GF-D8 (cell line): ENCODE data around the gene SIGLECL1.
A peak's percentile ranks its signal among the peaks of the same experiment; 100 is the strongest.

ENCODE experiments used
- DNase-seq: peaks from one replicate; lab custom pipeline; 2025; lab: John Stamatoyannopoulos, UW

Gene SIGLECL1

DNA sequence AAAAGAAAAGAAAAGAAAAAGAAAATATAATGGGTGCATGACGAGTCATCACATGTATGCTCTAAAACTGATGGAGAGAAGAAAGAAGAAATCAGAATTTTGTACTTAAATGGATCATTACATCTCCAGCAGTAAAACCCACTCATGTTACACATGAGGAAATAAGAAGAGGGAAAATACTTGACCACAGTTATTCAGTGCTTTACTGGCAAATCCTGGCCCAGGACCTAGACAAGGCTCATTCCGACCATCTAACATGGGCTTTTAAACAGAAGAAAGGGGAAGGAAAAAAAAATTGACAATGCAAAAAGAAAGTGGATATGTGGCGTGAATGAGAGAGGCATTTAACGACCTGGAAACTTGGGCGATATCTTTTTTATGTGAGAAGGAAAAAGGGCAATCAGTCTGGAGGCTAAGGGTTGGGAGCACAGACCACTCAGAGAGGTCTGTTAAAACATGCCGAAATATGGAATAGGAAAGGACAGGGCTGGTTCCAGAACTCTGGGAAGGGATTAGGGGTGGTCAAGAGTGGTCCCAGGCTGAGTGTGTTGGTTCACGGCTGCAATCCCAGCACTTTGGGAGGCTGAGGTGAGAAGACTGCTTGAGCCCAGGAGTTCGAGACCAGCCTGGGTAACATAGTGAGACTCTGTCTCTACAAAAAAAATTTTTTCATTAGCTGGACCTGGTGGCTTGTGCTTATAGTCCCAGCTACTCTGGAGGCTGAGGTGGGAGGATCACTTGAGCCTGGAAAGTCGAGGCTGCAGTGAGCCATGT lies 1.6 kb downstream of the SIGLECL1 start:
- no peak for DNase-seq

DNA sequence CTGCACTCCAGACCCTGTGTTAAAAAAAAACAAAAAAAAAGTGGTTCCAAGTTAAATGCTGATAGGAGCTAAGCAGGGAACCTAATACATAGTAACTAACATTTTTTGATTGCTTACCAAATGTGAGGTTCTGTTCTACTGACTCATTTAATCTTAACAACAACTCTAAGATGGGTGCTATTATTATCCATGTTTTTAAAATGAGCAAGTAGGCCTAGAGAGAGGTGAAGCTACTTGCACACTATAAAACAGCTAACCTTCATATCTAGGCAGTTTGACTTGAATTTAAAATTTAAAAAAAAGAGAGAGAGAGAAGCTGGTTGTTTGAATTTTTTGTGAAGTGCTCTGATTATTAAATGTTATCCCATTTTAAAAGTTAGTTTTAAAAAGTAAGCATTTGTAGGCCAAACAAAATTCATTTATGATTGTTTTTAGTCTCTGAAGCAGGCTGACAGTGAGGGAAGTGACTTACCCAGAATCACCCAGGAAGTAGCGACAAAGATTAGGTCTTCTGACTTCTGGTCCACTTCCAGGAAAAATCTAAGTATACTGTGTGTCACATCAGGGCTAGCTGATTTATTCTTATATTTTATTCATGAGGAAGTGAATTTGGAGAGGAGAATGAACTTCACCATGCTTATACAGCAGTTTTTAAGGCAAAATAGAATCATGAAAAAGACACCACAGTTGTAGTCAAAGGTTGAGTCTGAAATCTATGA lies 2.4 kb downstream of the SIGLECL1 start:
- peak; percentile 40 for DNase-seq

GRCh38 chr19:51256155-51256625 lies 5.3 kb downstream of the SIGLECL1 start:
- no peak for DNase-seq

DNA sequence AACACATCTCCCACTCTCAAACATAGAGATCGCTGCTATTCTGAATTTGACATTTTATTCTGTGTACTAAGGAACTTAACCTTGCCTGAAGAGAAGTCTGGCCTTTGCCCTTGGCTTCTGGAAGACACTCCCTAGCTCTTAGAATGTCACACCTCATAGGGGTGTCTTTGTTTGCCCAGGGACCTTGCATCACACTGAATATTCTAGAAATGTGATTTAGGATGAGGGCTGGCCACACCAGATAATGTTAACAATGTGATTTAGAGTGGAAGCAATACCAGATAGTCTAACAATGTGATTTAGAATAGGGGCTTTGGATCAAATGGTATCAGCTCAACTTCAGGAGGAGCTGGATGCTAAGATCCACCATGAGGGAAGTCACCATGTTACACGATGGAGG lies 6.6 kb downstream of the SIGLECL1 start:
- no peak for DNase-seq

GRCh38 chr19:51258165-51259160 lies 7.6 kb downstream of the SIGLECL1 start:
- DNase-seq: peak; percentile 69

DNA sequence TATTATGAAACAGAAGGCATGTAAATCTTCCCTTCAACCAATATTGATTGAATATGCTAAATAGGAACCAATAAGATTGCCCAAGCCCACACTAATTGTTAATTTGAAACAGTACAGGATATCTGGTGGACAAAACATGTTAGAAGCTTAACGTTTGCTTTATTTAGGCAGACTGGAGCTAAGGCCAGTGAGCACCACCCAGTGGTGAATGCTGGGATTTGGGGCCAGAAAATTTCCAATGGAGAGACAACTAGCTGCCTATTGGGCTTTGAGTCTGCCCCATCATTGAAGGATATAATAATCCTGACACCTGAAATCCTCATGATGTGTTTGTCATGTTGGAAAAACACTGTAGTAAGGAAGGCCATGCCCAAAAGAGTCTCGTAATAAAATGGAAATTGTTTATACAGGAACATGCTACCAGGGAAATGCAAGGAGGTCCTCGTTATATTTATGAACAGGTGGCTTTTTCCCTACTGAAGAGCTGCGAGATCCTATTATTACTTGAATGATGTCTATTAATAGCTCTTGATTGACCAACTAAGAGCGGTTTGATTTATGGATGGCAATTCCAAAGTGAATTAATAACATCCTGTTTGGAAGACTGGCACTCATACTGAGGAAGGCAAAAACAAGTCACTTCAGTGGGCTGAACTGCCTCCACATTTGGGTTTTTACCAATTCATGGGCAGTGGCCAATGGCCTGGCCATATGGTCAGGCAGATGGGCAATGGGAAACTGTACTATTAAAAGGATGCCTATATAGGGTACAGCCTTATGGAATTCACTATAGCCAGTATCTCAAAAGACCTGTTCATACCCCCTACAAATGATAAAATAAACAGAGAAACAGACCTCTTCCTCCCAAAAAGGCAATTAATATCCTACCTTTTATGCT lies 8.7 kb downstream of the SIGLECL1 start:
- DNase-seq: peak; percentile 3

- no peak for DNase-seq
These were observed 12.9 kb downstream of the SIGLECL1 start for GRCh38 chr19:51263808-51264207.

- no peak for DNase-seq
These were observed 20.2 kb downstream of the SIGLECL1 start for GRCh38 chr19:51271067-51271466.

DNA sequence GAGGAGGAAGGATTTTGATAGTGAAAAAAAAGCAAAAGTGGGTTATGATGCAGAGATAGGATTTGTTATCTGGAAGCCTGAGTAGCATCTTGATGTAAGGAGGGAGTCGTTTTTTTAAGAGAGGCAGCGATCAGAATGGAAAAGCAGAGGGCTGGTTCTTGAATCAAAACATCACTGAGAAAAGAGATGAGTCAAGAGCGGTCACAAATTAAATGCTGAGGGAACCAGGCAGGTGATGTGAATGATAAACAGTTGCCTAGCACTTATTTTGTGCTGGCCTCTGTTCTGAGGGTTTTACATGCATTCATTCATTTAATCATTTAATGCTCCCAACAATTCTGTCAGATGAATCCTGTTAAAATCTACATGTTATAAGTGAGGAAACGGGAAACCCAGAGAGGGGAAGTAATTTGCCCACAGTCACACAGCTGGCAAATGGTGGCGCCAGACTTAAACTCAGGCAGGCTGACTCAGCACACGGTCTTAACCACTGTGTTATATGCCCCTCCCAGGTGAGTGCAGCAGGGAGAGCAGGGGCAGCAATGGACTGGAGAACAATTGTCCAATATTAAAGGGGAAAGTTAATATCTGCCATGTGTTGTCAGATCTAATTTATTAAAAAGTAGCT lies 21.4 kb downstream of the SIGLECL1 start:
- DNase-seq: peak; percentile 5

DNA sequence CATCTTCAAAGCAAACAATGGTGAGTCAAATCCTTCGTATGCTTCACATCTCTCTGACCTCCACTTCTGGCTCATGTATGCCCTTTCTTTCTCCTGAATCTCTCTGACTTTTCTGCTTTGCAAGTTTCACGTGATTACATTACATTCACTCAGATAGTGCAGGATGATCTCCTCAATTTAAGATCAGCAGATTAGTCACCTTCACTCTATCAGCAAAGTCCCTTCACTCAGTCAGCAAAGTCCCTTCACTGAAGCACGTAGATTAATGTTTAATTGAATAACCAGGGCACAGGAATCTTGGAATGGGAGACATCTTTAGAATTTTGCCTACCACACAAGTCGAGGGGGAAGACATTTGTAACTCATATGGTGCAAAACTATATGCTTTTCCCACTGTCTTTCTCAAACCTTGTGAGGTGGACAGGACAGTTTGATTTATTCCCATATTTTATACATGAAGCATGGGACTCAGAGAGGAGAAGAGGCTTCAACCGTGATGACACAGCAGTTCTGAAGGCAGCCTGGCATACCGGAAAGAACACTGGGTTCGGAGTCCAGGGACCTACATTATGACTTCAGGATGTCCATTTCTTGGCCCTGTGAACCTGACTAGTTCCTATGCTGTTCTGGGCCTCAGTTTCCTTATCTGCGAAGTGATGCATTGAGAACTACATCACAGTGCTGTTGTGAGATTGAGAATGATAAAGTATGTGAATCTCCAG lies 23.3 kb downstream of the SIGLECL1 start:
- DNase-seq: no peak

DNA sequence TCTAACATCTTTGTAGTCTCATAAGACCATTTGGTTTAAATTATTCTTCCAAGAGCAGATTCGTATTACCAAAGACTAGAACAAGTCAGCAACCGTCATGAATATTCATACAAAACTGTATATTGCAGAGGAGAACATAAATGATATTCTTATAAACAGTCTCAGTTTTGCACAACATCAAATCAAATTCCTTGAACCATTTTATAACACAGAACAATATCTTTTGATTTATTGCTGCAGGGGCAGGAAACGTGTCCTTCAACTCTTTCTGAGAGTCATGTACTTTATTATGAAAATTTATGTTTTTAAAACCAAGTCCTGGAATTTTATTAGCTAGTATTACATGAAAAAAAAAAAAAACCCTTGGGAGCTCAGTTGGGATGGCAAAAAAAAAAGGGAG lies 26.2 kb downstream of the SIGLECL1 start:
- DNase-seq: no peak

DNA sequence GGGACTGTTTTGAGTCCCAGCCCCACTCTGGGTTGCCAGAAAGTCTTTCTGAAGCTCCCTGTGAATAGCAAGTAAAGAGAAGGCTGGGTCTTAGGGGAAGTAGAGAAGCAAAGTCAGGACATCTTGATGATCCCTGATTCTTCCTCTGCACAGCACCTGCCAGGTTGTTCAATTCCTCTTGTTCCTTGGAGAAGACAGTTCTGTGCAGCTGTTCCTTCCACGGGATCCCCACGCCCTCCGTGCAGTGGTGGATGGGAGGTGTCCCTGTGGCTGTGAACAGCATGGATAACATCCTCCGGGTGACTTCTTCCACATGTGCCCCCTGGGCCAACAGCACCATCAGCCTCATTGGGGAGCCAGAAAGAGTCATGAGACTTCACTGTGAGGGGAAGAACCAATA lies 31.5 kb downstream of the SIGLECL1 start:
- DNase-seq: no peak

DNA sequence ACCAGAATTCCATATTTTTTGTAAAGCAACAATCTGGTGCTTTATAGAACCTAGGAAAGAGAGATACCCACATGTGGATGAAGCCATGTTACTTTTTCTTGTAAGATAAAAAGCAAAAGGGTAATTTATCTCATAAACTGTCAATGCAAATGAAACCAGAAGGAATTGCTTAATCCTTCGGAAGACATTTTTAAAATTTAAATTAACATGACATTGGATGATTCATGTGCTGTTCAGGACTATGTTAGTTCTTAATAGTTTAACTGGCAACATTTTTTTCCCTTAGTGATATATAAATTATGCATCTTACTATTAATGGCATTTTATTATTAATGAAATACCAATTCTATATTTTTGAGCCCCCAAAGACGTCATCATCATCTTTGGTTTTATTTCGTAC lies 34.8 kb downstream of the SIGLECL1 start:
- DNase-seq: no peak

DNA sequence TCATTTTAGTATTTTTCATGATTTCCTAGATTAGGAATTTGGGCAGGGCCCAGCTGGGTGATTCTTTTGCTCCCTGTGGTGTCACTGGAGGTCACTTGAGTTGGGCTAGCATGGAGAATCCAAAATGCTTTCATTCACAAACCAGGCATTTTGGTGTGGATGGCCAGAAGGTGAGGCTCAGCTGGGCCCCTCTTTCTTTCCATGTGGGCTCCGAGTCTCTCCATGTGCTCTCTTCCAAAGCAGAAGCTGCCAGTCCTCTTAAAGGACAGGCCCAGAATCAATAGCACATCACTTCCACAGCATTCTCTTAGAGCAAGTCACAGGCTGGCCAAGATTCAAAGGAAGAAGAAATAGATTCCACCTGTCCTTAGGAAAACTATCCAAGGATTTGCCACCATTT lies 38.8 kb downstream of the SIGLECL1 start:
- DNase-seq: no peak

DNA sequence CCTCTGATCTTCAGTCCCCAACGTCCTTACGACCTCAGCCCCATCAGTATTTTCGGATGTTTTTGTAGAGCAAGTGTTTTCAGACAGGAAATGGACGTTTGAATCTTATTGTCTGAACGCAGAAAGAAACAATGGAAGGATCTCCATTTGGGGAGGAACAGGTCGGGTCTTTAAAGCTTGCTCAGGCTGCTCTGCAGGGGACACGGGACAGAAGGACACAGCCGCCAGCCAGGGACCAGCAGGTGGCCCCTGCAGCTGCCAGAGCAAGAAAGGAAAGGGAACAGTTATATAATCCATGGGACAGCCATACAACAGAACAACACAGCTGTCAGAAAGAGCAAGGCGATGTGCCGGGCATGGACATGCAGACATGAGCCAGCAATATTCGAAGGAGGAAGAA lies 42.1 kb downstream of the SIGLECL1 start:
- DNase-seq: no peak

DNA sequence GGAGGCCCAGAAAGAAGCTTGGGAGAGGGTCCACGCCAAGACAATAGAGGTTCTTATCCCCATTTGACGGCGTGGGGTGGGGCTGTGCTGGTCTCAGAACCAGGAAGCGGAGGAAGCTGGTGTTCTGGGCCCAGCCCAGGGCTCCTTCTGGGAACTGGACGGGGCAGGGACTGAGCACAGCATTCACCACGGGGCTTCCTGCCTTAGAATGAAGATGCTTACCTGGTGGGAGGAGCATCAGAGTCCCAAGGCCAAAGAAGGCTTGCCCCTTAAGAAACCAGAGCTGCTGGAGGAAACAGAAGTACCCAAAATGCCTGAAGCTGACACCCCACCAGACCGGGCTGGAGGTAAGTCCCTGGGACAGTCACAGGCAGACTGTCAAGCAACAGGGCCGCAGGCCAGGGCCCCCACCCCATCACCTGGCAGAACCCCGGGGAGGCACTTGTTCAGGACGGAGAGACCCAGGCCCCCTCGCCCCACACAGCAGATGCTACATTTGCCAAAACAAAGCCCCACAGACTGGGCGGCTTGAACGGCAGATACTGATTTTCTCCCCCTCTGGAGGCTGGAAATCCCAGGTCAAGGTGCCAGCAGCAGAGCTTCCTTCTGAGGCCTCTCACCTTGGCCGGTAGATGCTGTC lies 42.8 kb downstream of the SIGLECL1 start:
- DNase-seq: no peak

DNA sequence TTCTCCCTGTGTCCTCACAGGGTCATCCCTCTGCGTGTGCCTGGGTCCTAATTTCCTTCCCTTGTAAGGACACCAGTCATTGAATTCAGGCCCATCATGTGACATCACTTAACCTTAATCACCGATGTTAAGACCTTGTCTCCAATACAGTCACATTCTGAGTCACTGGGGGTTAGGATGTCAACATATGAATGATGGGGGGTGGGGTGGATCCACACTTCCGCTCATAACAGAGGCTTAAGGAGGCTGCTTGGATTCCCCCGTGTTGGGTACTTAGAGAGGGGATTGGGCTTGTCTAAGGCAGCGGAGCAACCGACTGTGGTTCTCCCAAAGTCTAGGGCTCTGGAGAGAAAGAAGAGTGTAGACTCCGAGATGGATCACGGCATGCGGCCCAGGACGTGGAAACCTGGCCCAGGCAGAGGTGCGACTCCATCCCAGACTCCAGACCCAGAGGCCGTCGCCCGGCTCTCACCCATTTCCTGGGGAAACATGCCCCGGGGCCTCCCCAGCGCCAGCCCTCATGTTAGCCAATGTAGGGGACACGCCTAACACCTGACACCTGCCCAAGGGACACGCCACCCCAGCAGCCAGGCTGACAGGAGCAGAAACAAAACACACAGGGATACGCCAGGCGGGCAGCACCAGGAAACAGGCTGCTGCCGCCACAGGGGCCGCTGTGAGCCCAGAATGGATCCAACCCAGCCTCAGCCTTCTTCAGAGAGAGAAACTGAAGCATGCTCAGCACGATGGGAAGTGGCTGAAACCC lies 43.5 kb downstream of the SIGLECL1 start:
- DNase-seq: no peak

- DNase-seq: no peak
These were observed 44.1 kb downstream of the SIGLECL1 start for GRCh38 chr19:51294977-51295375.
